ENCODE data around the gene SEPTIN7. TPM values are rescaled to one million over a fixed set of nuclear protein-coding genes. Genes with fewer than 3 reads are reported as not detected.
"Not testable (repeated sequence)": the region's sequence is repeated elsewhere in the genome, so short reads cannot be mapped to it uniquely, and the experiment has no call there.

SEPTIN7 gene
- total and polyA plus RNA-seq, 3 donors from 2014 or later: 137 to 194 (median 182) TPM

- intact Hi-C loops (cut with DNase I; ENCODE audit: low total_unique reads): no loop called here
Observed at GRCh38 chr7:35755711-35756110, 45.1 kb upstream of the SEPTIN7 start.

DNA sequence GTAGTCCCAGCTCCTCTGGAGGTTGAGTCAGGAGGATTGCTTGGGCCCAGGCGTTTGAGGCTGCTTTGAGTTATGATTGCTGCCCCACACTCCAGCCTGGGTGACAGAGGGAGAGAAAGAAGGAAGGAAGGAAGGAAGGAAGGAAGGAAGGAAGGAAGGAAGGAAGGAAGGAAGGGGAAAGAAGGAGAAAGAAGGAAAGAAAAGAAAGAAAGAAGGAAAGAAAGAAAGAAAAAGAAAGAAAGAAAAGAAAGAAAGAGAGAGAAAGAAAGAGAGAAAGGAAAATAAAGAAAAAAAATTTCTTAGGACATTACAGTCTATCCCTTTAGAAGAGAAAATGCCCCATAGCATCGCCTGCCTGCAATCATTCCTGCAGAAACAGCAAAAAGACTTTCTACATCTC is 44.4 kb upstream of the SEPTIN7 start:
- H3K27ac ChIP-seq; DNase-seq; H3K27me3 ChIP-seq; H3K4me3 ChIP-seq; intact Hi-C loops (cut with DNase I; ENCODE audit: low total_unique reads); H3K9me3 ChIP-seq; H3K36me3 ChIP-seq (ENCODE audit: low read depth, missing control alignments): not testable (repeated sequence)
- H3K4me1 ChIP-seq: peaks cover 24% of the 10 kb centered on the region
- WGBS, 2 donors: 88 to 96% methylated on average over 2 of the region's 2 CpGs

More at GRCh38 chr7:35755711-35756110, 45.1 kb upstream of the SEPTIN7 start:
- 77% methylated on average over 3 of the region's 3 CpGs for WGBS, 2 donors
- peaks cover 17% of the 10 kb centered on the region for H3K4me1 ChIP-seq
- TF ChIP-seq CTCF (IDR thresholded peaks at IDR 0.05): no peak
- no peak for TF ChIP-seq POLR2A (IDR thresholded peaks at IDR 0.05)
- no peak overlapping the region for H3K27ac ChIP-seq
- DNase-seq: no peak
- H3K27me3 ChIP-seq: no peaks in the 10 kb centered on the region
- H3K36me3 ChIP-seq (ENCODE audit: low read depth, missing control alignments): no peaks in the 10 kb centered on the region
- H3K4me3 ChIP-seq: no peak overlapping the region
- H3K9me3 ChIP-seq: no peaks in the 10 kb centered on the region

- Histone ChIP-seq H3K27me3 (no peaks in the 10 kb centered on the region), H3K9me3 (no peaks in the 10 kb centered on the region), H3K4me1 (peaks cover 35% of the 10 kb centered on the region), H3K27ac (peak overlapping the region in 1 of 2 donors; percentile 16), H3K36me3 (ENCODE audit: low read depth, missing control alignments) (no peaks in the 10 kb centered on the region), H3K4me3 (no peak overlapping the region)
- WGBS, 2 donors: 65 to 82% methylated on average over 3 of the region's 3 CpGs
- intact Hi-C loops (cut with DNase I; ENCODE audit: low total_unique reads): no loop called here
- DNase-seq: no peak
- TF ChIP-seq CTCF (IDR thresholded peaks at IDR 0.05) (no peak), POLR2A (IDR thresholded peaks at IDR 0.05) (no peak)
Observed at GRCh38 chr7:35757574-35757973, 43.3 kb upstream of the SEPTIN7 start.

- Histone ChIP-seq H3K4me1 (peaks cover 37% of the 10 kb centered on the region), H3K27ac (peak overlapping the region in 1 of 2 donors; percentile 16), H3K4me3 (no peak overlapping the region), H3K9me3 (no peaks in the 10 kb centered on the region), H3K27me3 (no peaks in the 10 kb centered on the region), H3K36me3 (ENCODE audit: low read depth, missing control alignments) (no peaks in the 10 kb centered on the region)
- TF ChIP-seq POLR2A (IDR thresholded peaks at IDR 0.05) (no peak), CTCF (IDR thresholded peaks at IDR 0.05) (no peak)
- DNase-seq: peak; percentile 23
- intact Hi-C loops (cut with DNase I; ENCODE audit: low total_unique reads): no loop called here
- 40 to 46% methylated on average over 2 of the region's 2 CpGs for WGBS, 2 donors
Observed at GRCh38 chr7:35758421-35758820, 42.4 kb upstream of the SEPTIN7 start.

GRCh38 chr7:35760143-35760745 is 40.6 kb upstream of the SEPTIN7 start:
- no peak for TF ChIP-seq CTCF (IDR thresholded peaks at IDR 0.05)
- no peak for TF ChIP-seq POLR2A (IDR thresholded peaks at IDR 0.05)
- no peaks in the 10 kb centered on the region for H3K9me3 ChIP-seq
- 45 to 52% methylated on average over 7 of the region's 7 CpGs for WGBS, 2 donors
- DNase-seq: no peak
- H3K27me3 ChIP-seq: no peaks in the 10 kb centered on the region
- no peak overlapping the region for H3K4me3 ChIP-seq
- no peaks in the 10 kb centered on the region for H3K36me3 ChIP-seq (ENCODE audit: low read depth, missing control alignments)
- intact Hi-C loops (cut with DNase I; ENCODE audit: low total_unique reads): no loop called here
- peak overlapping the region in 1 of 2 donors; percentile 59 for H3K27ac ChIP-seq
- H3K4me1 ChIP-seq: peaks cover 30% of the 10 kb centered on the region
